ENCODE measurements around the gene MBTD1.

DNA sequence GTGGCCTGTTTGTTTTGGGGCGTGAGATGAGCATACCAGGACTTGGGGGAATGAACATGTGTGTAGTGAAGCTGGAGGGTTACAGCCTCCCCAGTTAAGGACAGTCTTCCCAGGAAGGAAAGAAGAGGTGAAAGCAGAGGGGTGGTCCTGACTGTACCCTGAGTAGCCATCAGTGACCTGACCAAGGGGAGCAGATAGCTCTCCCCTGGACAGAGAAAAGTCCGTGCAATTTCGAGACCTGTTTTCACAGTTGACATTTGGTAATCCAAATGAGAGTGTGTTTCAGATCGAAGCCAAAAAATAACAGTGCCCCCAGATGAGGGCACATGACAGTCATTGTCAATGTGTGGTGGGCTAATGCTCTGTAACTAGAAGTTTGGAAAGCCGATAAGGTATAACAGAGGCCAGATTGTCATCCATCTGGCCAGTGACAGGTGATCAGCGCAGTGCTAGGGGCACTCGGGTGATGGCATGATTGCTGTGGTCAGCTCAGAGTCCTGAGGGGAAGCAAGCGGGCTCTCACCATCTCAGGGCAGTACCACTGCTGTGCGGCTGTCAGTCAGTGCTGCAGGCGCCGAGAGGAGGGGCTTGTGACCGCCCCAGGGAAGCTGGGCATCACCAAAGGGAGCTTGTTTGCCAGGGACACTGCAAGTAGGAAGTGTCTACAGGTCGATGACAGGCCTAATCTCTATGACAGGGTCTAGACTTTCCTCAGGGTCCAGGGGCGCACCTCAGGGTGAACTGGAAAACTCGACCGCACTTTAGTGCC, 94.8 kb downstream of the MBTD1 start:
- TF ChIP-seq, protein P1, sequence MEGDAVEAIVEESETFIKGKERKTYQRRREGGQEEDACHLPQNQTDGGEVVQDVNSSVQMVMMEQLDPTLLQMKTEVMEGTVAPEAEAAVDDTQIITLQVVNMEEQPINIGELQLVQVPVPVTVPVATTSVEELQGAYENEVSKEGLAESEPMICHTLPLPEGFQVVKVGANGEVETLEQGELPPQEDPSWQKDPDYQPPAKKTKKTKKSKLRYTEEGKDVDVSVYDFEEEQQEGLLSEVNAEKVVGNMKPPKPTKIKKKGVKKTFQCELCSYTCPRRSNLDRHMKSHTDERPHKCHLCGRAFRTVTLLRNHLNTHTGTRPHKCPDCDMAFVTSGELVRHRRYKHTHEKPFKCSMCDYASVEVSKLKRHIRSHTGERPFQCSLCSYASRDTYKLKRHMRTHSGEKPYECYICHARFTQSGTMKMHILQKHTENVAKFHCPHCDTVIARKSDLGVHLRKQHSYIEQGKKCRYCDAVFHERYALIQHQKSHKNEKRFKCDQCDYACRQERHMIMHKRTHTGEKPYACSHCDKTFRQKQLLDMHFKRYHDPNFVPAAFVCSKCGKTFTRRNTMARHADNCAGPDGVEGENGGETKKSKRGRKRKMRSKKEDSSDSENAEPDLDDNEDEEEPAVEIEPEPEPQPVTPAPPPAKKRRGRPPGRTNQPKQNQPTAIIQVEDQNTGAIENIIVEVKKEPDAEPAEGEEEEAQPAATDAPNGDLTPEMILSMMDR (IDR thresholded peaks at IDR 0.05) = no peak
- TF ChIP-seq POLR2A (IDR thresholded peaks at IDR 0.05) (no peak), POLR2AphosphoS5 (IDR thresholded peaks at IDR 0.05) (no peak)
